GM21737 (cell line): Measurements from ENCODE around the gene GRID2.
"Not testable (repeated sequence)": the region's sequence is repeated elsewhere in the genome, so short reads cannot be mapped to it uniquely, and the experiment has no call there.

Experiments used
- ATAC-seq: cut with Tn5 transposase; IDR thresholded peaks from one replicate; pipeline ENCODE4 v1.9.1; 2021; ENCODE audit warnings: mild to moderate bottlenecking, moderate library complexity; ENCODE audit not compliant: unreplicated experiment

Gene GRID2

DNA sequence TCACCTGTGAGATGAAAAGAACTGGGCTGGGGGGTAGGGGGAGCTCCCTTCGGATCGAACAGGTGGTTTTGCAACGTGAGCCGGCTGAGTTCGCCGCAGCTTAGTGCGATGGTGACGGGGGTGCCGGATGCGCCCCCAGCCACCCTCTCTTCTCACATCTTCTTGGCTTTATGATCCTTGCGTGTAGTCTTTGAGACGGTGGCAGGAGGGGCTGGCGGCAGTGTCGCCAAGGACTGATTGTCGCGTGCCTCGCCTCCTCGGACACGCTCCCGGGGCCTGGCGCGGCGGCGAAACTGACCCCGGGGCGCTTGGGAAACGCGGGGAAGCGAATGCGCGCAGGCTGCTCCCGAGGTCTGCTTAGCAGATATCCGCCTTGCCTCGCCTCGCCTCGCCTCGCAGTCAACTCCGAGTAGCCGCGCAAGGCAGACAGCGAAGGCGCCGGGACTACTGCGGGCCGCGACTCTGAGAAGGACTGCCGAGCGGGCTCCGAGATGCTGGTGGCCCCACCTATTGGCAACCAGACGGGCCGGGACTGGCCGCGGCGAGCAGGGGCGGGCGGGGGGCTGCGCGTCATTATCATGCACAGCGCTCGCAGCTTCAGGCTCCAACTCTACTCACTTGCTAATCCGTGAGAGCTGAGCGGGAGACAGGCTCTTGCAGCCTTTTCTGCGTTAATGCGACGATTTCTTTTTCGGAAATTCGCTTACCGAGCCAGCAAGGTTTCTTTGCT is 1.5 kb downstream of the GRID2 start:
- ATAC-seq, result no peak

- ATAC-seq, result no peak
These were observed 2.2 kb downstream of the GRID2 start for GRCh38 chr4:92305878-92306520.

DNA sequence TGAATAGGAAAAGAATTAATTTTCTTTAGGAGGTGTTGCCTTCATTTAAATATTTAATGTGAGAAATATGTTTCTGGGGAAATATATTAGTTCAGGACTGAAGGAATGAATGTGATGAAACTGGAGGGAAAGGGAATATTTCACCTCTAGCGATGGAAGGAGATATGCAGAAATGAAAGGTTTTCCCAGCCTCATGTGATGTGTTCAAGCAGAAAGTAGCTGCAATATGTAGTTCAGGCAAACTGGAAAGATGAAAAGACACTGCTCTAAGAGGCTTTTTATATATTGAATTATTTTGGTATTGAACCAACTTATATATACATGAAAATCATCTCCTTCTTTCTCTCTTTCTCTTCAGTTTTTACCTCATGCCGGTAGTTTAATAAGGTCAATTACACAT is 3.4 kb downstream of the GRID2 start:
- no peak for ATAC-seq

DNA sequence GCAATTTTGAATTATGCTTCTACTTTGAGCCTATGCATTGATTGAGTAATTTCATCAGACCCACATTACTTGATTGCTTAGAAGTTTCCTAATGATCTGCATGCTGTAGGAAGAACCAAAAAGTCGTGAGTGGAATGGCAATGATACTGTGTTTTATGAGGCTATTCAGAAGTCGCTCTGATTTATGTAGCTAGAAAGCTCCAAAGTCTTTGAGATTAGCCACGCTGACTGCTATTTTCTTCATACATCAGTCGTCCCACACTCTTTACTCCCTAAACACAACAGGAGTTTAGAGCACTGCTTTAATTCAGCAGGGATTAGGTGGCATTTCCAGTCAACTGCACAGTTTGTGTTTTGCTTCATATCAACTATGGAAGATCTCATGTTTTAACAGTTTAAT is 4.1 kb downstream of the GRID2 start:
- ATAC-seq, result no peak

- ATAC-seq, result no peak
These were observed 13.3 kb downstream of the GRID2 start for GRCh38 chr4:92317047-92317446.

DNA sequence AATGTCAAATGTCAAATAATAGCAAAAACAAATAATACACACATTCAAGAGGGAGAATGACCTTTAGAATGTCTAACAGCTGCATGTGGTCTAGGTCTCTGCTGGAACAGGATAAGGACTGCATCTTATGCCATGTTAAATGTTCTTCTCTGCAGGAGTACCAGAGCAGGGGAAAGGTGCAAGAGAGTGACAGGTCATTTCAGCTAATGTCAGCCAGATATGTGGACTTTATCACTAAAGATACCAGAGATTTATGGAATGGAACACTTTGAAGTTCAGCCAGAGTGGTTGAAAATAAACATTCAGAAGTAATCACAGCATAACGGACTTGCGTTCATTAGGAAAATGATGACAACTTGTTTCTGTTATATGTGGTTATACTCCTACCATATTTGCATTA is 24.3 kb downstream of the GRID2 start:
- no peak for ATAC-seq

GRCh38 chr4:92333016-92333415 is 29.2 kb downstream of the GRID2 start:
- no peak for ATAC-seq

- ATAC-seq, result no peak
These were observed 31.1 kb downstream of the GRID2 start for GRCh38 chr4:92334716-92335350.

DNA sequence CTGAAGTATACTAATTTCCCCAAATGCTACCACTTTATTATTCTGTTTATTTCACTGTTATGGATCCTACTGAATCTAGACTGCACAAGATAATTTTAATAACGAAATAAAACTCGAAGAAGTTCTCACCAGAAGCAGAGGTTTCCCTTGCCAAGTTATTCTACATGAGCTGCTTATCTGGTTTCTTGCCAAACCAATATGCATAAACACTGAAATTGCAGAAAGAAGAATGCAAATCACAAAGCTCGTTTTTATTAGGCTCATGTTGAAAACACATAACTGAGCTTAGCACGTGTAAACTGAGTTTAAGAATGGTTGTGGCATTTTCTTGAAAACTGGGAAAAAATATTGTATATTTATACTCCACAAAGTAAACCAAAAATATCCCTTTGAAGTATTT is 35.9 kb downstream of the GRID2 start:
- no peak for ATAC-seq

- no peak for ATAC-seq
These were observed 40.5 kb downstream of the GRID2 start for GRCh38 chr4:92344216-92344615.

- ATAC-seq, result no peak
These were observed 42.5 kb downstream of the GRID2 start for GRCh38 chr4:92346289-92346688.

DNA sequence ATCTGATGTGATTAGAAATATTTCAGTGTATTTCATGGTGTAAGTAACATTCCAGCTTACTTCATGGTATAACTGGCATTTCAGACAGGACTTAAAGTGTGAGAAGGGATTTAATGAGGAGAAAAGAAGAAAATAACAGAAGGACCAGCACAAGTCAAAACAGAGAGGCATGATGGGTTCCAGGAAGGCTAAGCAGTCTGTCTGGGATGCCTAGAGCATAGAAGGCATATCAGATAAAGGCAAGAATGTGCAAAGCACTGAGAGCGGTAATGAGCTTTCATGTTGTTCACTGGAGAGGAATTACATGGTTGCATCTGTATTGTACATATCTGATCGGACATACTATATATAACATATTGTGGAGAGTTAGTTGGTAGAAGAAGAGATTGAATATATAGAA is 54.2 kb downstream of the GRID2 start:
- no peak for ATAC-seq

DNA sequence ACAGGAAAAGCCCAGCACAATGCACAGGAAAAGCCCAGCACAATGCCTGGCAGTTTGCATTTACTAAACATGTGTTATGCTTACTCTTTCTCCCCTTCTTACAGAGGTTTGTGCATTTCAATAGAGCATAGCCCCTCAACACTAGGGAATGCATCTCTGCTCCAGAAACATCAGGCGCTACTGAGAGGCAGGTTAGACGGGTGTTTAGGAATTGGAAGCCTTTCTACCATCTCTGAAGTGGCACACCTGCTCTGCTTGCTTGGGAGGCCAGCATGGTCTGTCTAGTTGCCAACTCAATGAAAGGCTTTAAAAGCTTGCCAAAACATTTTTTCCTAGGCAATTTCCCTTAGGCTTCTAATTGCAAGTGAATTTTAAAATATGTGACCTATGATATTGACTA is 55.7 kb downstream of the GRID2 start:
- ATAC-seq, result no peak

GRCh38 chr4:92362028-92362427 is 58.3 kb downstream of the GRID2 start:
- ATAC-seq, result no peak

GRCh38 chr4:92368653-92369052 is 64.9 kb downstream of the GRID2 start:
- ATAC-seq, result no peak

DNA sequence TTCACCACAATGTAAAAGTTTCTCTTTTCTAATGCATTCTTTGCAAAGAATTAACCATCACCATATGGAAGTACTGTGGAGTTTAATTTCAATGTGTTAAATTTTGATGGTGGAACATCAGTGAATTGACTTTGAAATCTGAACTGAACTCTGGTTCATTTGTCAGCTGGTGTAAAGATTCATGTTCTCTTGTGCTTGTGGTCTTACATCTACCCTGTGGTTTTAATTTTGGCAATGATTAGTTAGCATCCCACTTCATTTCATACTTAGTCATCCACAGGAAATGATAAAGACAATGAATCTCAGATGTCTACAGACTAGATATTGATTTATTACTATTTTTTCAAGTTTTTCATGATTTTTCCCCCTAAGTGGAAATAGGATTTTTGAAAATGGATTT is 77.8 kb downstream of the GRID2 start:
- ATAC-seq, result no peak

DNA sequence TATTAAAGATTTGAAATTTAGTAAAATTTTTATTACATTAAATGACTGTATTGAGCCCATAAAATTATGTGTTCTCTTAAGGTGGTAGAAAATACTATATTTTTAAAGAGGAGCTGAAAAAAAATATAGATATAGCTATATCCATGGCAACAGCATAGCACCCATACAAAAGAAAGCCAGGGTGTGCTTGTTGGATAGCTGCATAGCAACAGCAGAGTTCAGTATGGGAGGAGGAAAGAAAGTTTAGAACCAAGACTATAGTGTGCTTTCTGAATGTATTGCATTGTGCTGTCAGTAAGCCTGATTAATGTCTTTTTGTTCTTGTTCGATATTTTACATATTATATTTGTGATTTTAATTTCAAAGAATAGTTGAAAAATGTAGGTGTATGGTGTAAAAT is 78.4 kb downstream of the GRID2 start:
- ATAC-seq, result no peak

- peak; percentile 55 for ATAC-seq
These were observed 83.8 kb downstream of the GRID2 start for GRCh38 chr4:92387459-92388069.

- ATAC-seq, result no peak
These were observed 95.3 kb downstream of the GRID2 start for GRCh38 chr4:92399032-92399431.

GRCh38 chr4:92403525-92403924 is 99.8 kb downstream of the GRID2 start:
- ATAC-seq, result not testable (repeated sequence)

DNA sequence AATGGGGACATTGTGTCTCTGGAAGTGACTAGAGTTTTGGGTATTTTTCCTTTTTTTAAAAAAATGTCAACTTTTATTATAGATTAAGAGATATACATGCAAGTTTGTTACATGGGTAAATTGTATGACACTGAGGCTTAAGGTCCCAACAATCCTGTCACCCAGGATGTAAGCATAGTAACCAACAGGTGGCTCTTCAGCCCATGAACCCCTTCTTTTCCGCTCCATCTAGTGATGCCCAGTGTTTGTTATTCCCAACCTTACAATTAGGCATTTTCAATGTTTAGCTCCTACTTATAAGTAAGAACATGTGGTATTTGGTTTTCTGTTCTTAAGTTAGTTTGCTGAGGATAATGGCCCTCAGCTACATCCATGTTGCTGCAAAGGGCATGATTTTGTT is 102.7 kb downstream of the GRID2 start:
- ATAC-seq, result no peak

DNA sequence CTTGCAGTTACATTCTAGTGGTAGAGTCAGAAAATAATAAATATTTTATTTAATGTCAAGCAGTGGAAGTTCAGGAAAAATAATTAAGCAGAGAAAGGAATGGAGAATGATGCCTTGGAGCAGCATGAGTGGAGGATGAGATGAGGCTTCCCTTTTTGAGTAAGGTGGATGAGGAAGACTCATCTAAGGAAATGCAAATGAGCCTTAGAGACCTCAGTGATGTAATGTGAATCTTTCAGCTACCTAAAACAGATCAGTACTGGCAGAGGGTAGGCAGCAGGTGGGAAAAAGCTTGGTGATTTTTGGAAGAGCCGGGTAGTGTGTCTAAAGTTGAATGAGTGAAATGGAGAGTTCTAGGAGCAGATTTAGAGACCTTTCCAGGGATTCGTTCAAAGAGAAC is 118.2 kb downstream of the GRID2 start:
- no peak for ATAC-seq
